IMR-90 (cell line): ENCODE measurements around the gene ZNF71. TPM values are rescaled to one million over a fixed set of nuclear protein-coding genes. Genes with fewer than 3 reads are reported as not detected.

Experiments
- ATAC-seq: fragments of 200-7000 bp; cut with Tn5 transposase; 2 replicates; pipeline ENCODE4 v1.9.1; 2020; ENCODE audit warnings: low read depth, mild to moderate bottlenecking, moderate library complexity
- BruUV-seq: library from RNA; stranded (reverse); fragments of 400-500 nt; replicated peaks from 2 replicates; lab custom pipeline; 2021; lab: Mats Ljungman, UMichigan
- CTCF ChIA-PET: fragments of 300-600 bp; formaldehyde crosslinking; extraction: SDS; loops from one replicate; lab custom pipeline; 2021; ENCODE audit warnings: antibody characterized with exemption; lab: Yijun Ruan, JAX
- POLR2A ChIA-PET: fragments of 300-600 bp; sonication (Branson Sonifier 250); formaldehyde crosslinking; loops from one replicate; lab custom pipeline; 2022; ENCODE audit warnings: antibody characterized with exemption; ENCODE audit not compliant: unreplicated experiment; lab: Charles Lee
- DNase-seq: peaks from one replicate; pipeline ENCODE4 v3.0.0; 2013
- H2AFZ ChIP-seq: replicated peaks from 2 replicates; pipeline ENCODE3; 2013; ENCODE audit warnings: low read length, mild to moderate bottlenecking; ENCODE audit not compliant: poor library complexity
- H2AK5ac ChIP-seq: 2 replicates; pipeline ENCODE4 v1.6.1; 2013; ENCODE audit warnings: low read depth, low read length, inconsistent platforms
- H2AK9ac ChIP-seq: replicated peaks from 2 replicates; pipeline ENCODE3; 2013; ENCODE audit warnings: mild to moderate bottlenecking, low read depth, low read length, moderate library complexity; ENCODE audit not compliant: poor library complexity
- H2BK120ac ChIP-seq: 2 replicates; pipeline ENCODE4 v1.6.1; 2013; ENCODE audit warnings: low read depth, low read length, inconsistent platforms
- H2BK15ac ChIP-seq: 3 replicates; pipeline ENCODE4 v1.6.1; 2013; ENCODE audit warnings: low read depth, low read length, inconsistent platforms
- H2BK20ac ChIP-seq: 2 replicates; pipeline ENCODE4 v1.6.1; 2013; ENCODE audit warnings: low read depth, mild to moderate bottlenecking, inconsistent platforms, low read length, moderate library complexity
- H2BK5ac ChIP-seq: 2 replicates; pipeline ENCODE4 v1.6.1; 2013; ENCODE audit warnings: mild to moderate bottlenecking, low read depth, low read length, inconsistent platforms; ENCODE audit not compliant: poor library complexity, severe bottlenecking
- H3K14ac ChIP-seq: replicated peaks from 2 replicates; pipeline ENCODE4 v1.6.1; 2013; ENCODE audit warnings: low read depth, low read length, inconsistent platforms
- H3K18ac ChIP-seq: 2 replicates; pipeline ENCODE4 v1.6.1; 2013; ENCODE audit warnings: low read depth, low read length, control low read depth
- H3K23ac ChIP-seq: 2 replicates; pipeline ENCODE4 v1.6.1; 2013; ENCODE audit warnings: low read depth, low read length, inconsistent platforms
- H3K27ac ChIP-seq: 2 replicates; pipeline ENCODE4 v1.5.1; 2013; ENCODE audit warnings: mild to moderate bottlenecking, control low read depth, low read length; ENCODE audit not compliant: insufficient read depth
- H3K27me3 ChIP-seq: 2 replicates; pipeline ENCODE4 v1.6.1; 2013; ENCODE audit warnings: low read length; ENCODE audit not compliant: control insufficient read depth, insufficient read depth
- H3K36me3 ChIP-seq: 2 replicates; pipeline ENCODE4 v1.6.1; 2013; ENCODE audit warnings: low read length, mixed read lengths; ENCODE audit not compliant: control insufficient read depth, insufficient read depth
- H3K4ac ChIP-seq: 2 replicates; pipeline ENCODE4 v1.6.1; 2013; ENCODE audit warnings: low read depth, low read length, inconsistent platforms
- H3K4me1 ChIP-seq: 2 replicates; pipeline ENCODE4 v1.6.1; 2013; ENCODE audit warnings: low read length, mixed read lengths; ENCODE audit not compliant: control insufficient read depth, insufficient read depth
- H3K4me2 ChIP-seq: 2 replicates; pipeline ENCODE4 v1.6.1; 2013; ENCODE audit warnings: low read depth, mild to moderate bottlenecking, control low read depth, low read length, moderate library complexity
- H3K4me3 ChIP-seq: 2 replicates; pipeline ENCODE4 v1.5.1; 2013; ENCODE audit warnings: low read depth, mild to moderate bottlenecking, control low read depth, low read length, moderate library complexity; ENCODE audit not compliant: insufficient read depth
- H3K56ac ChIP-seq: 2 replicates; pipeline ENCODE4 v1.6.1; 2013; ENCODE audit warnings: low read length, inconsistent platforms; ENCODE audit not compliant: insufficient read depth; ENCODE audit errors: extremely low read depth
- H3K79me1 ChIP-seq, 2 experiments: 2 replicates each; pipeline ENCODE4 v1.6.1; 2013; ENCODE audit warnings: low read length in 2 of 2, inconsistent platforms in 1 of 2, low read depth in 1 of 2
- H3K9ac ChIP-seq: 2 replicates; pipeline ENCODE4 v1.6.1; 2013; ENCODE audit warnings: low read depth, low read length, control low read depth
- H3K9me1 ChIP-seq: 2 replicates; pipeline ENCODE4 v1.6.1; 2013; ENCODE audit warnings: low read length, inconsistent platforms; ENCODE audit not compliant: insufficient read depth
- H3K9me3 ChIP-seq: 2 replicates; pipeline ENCODE4 v1.6.1; 2013; ENCODE audit warnings: low read length; ENCODE audit not compliant: control insufficient read depth, insufficient read depth
- H4K20me1 ChIP-seq: 2 replicates; pipeline ENCODE4 v1.6.1; 2013; ENCODE audit warnings: low read length, inconsistent platforms; ENCODE audit not compliant: insufficient read depth
- H4K5ac ChIP-seq: 2 replicates; pipeline ENCODE4 v1.6.1; 2013; ENCODE audit warnings: mild to moderate bottlenecking, low read depth, low read length, control low read depth
- H4K8ac ChIP-seq, 2 experiments: 2 replicates each; pipeline ENCODE4 v1.6.1; 2013; ENCODE audit warnings: low read depth in 2 of 2, low read length in 2 of 2, control low read depth in 1 of 2, inconsistent platforms in 1 of 2
- H4K91ac ChIP-seq: 2 replicates; pipeline ENCODE4 v1.6.1; 2013; ENCODE audit warnings: low read depth, low read length, inconsistent platforms; ENCODE audit not compliant: insufficient read depth
- BHLHE40 ChIP-seq: fragments of 150-350 bp; IDR thresholded peaks from 2 replicates; pipeline ENCODE4 v1.6.1; 2016; ENCODE audit warnings: mild to moderate bottlenecking, low read depth, low read length
- CEBPB ChIP-seq: IDR thresholded peaks from 2 replicates; pipeline ENCODE4 v1.6.1; 2012; ENCODE audit warnings: low read depth, low read length, improper control_type of control experiment
- FOS ChIP-seq: fragments of 150-350 bp; IDR thresholded peaks from 2 replicates; pipeline ENCODE4 v1.6.1; 2016; ENCODE audit warnings: low read depth, low read length
- MAZ ChIP-seq: IDR thresholded peaks from 2 replicates; pipeline ENCODE4 v1.6.1; 2012; ENCODE audit warnings: low read depth, mild to moderate bottlenecking, low read length, improper control_type of control experiment, moderate library complexity, borderline replicate concordance
- MXI1 ChIP-seq: IDR thresholded peaks from 2 replicates; pipeline ENCODE4 v1.6.1; 2012; ENCODE audit warnings: low read depth, mild to moderate bottlenecking, low read length, moderate library complexity, borderline replicate concordance
- NFE2L2 ChIP-seq: fragments of 150-350 bp; IDR thresholded peaks from 2 replicates; pipeline ENCODE4 v1.6.1; 2016; ENCODE audit warnings: low read depth, mild to moderate bottlenecking, low read length
- RAD21 ChIP-seq: IDR thresholded peaks from 2 replicates; pipeline ENCODE4 v1.6.1; 2012; ENCODE audit warnings: low read length, improper control_type of control experiment
- RCOR1 ChIP-seq: IDR thresholded peaks from 2 replicates; pipeline ENCODE4 v1.6.1; 2012; ENCODE audit warnings: mild to moderate bottlenecking, low read length, improper control_type of control experiment; ENCODE audit not compliant: insufficient replicate concordance
- RFX5 ChIP-seq: IDR thresholded peaks from 2 replicates; pipeline ENCODE4 v1.8.0; 2012; ENCODE audit warnings: low read depth, mild to moderate bottlenecking, low read length, moderate library complexity
- SMC3 ChIP-seq: fragments of 150-350 bp; IDR thresholded peaks from 2 replicates; pipeline ENCODE4 v1.6.1; 2016; ENCODE audit warnings: low read depth, mild to moderate bottlenecking, antibody characterized with exemption, low read length, moderate library complexity
- WGBS, 2 experiments: methylation state at CpG; one replicate each; pipeline versions ENCODE4 v1.1.5 to v1.1.7; 2013; ENCODE audit warnings: missing lambda C conversion rate in 2 of 2; ENCODE audit not compliant: insufficient read length in 1 of 2; ENCODE audit errors: extremely low coverage in 2 of 2; 5-methylcytosine and 5-hydroxymethylcytosine counted together
- dilution Hi-C: fragments of 300-500 bp; cut with HindIII; formaldehyde crosslinking; loops from one replicate; pipeline ENCODE4 v1.14.3; 2018; ENCODE audit warnings: low sequenced_read_pairs; ENCODE audit not compliant: unreplicated experiment
- in situ Hi-C: fragments of 300-500 bp; cut with MboI; formaldehyde crosslinking; loops from 3 replicates; pipeline ENCODE4 v1.14.3; 2019; ENCODE audit warnings: low sequenced_read_pairs, inconsistent platforms, mixed read lengths
- intact Hi-C: fragments of 100-400 bp; cut with micrococcal nuclease; formaldehyde crosslinking; loops from 2 replicates; pipeline ENCODE4 v1.10.0; 2022
- polyA plus RNA-seq, 3 experiments: library from polyadenylated mRNA; depleted of rRNA; stranded (reverse); fragments of >200 nt; gene quantifications; 2 replicates each; pipeline ENCODE4 v1.2.3, GENCODE V29; 2012; ENCODE audit warnings: low replicate concordance in 1 of 3
- total RNA-seq: library from RNA; depleted of rRNA; stranded (reverse); fragments of >200 nt; gene quantifications from 2 replicates; pipeline ENCODE4 v1.2.3, GENCODE V29; 2012

ZNF71 gene
- total and polyA plus RNA-seq, 2 of the 4 experiments (the other 2 are of a cell fraction), result 7.9 to 9.3 TPM

- Histone ChIP-seq H2BK15ac (no peak overlapping the region), H2AFZ (no peak overlapping the region), H2BK5ac (no peak overlapping the region), H4K5ac (no peak overlapping the region), H4K91ac (no peak overlapping the region), H3K79me1 (no peaks in the 10 kb centered on the region), H3K9me3 (peaks cover 25% of the 10 kb centered on the region), H3K23ac (no peak overlapping the region), H2AK5ac (no peak overlapping the region), H3K4ac (no peak overlapping the region), H3K27ac (no peak overlapping the region), H3K14ac (no peak overlapping the region), H4K20me1 (no peaks in the 10 kb centered on the region), H3K27me3 (no peaks in the 10 kb centered on the region), H3K9ac (no peak overlapping the region), H3K9me1 (no peaks in the 10 kb centered on the region), H2BK120ac (no peak overlapping the region), H3K36me3 (no peaks in the 10 kb centered on the region), H3K4me3 (no peak overlapping the region), H2AK9ac (no peak overlapping the region), H3K56ac (no peak overlapping the region), H3K18ac (no peak overlapping the region), H3K4me2 (no peak overlapping the region), H2BK20ac (no peak overlapping the region), H4K8ac (no peak overlapping the region), H3K4me1 (no peaks in the 10 kb centered on the region)
- POLR2A ChIA-PET, result no interaction called here
- DNase-seq, result peak; percentile 3
- CTCF ChIA-PET, result no interaction called here
- in situ Hi-C loops (no loop called here), intact Hi-C loops (no loop called here), dilution Hi-C loops (no loop called here)
- no TSS peak for BruUV-seq
- ATAC-seq, result no peak
- WGBS, 2 experiments, result no CpG with 5 or more reads among the region's 7 CpGs
- TF ChIP-seq MXI1, result no peak
- TF ChIP-seq MAZ, result no peak
- TF ChIP-seq CEBPB, result no peak
- TF ChIP-seq RFX5, result no peak
- no peak for TF ChIP-seq SMC3
- TF ChIP-seq NFE2L2, result no peak
- no peak for TF ChIP-seq BHLHE40
- no peak for TF ChIP-seq RCOR1
- no peak for TF ChIP-seq FOS
- no peak for TF ChIP-seq RAD21
Measured at GRCh38 chr19:56639217-56639616, 44.1 kb downstream of the ZNF71 start.
